NCI-H1048 (cell line): ENCODE results near the gene CYP2A13.
"Not testable (repeated sequence)": the region's sequence is repeated elsewhere in the genome, so short reads cannot be mapped to it uniquely, and the experiment has no call there.

ENCODE experiments used
- DNase-seq: peaks from one replicate; lab custom pipeline; 2025; lab: John Stamatoyannopoulos, UW

The CYP2A13 gene

GRCh38 chr19:41120929-41121911 is 33.0 kb downstream of the CYP2A13 start:
- DNase-seq = not testable (repeated sequence)

- DNase-seq = not testable (repeated sequence)
These were observed 34.6 kb downstream of the CYP2A13 start for GRCh38 chr19:41122846-41123245.

GRCh38 chr19:41123716-41124294 is 35.6 kb downstream of the CYP2A13 start:
- DNase-seq = no peak

GRCh38 chr19:41126765-41127203 is 38.5 kb downstream of the CYP2A13 start:
- DNase-seq = not testable (repeated sequence)

- DNase-seq = not testable (repeated sequence)
These were observed 39.1 kb downstream of the CYP2A13 start for GRCh38 chr19:41127362-41127761.

- DNase-seq = not testable (repeated sequence)
These were observed 39.6 kb downstream of the CYP2A13 start for GRCh38 chr19:41127801-41128300.

- DNase-seq = no peak
These were observed 40.4 kb downstream of the CYP2A13 start for GRCh38 chr19:41128692-41129091.

GRCh38 chr19:41131186-41131585 is 42.9 kb downstream of the CYP2A13 start:
- DNase-seq = no peak

- DNase-seq = no peak
These were observed 45.0 kb downstream of the CYP2A13 start for GRCh38 chr19:41133260-41133659.

- DNase-seq = no peak
These were observed 46.4 kb downstream of the CYP2A13 start for GRCh38 chr19:41134616-41135015.

GRCh38 chr19:41135390-41136384 is 47.4 kb downstream of the CYP2A13 start:
- not testable (repeated sequence) for DNase-seq

GRCh38 chr19:41136636-41137455 is 48.6 kb downstream of the CYP2A13 start:
- no peak for DNase-seq

GRCh38 chr19:41144403-41144802 is 56.2 kb downstream of the CYP2A13 start:
- peak; percentile 22 for DNase-seq
